Activated naive CD4-positive, alpha-beta T cell (primary cell): Measurements from ENCODE around the gene NFIB.

Source experiments
- DNase-seq, 4 experiments: peaks; one replicate each; lab custom pipeline; 2025; lab: John Stamatoyannopoulos, UW

NFIB gene

DNA sequence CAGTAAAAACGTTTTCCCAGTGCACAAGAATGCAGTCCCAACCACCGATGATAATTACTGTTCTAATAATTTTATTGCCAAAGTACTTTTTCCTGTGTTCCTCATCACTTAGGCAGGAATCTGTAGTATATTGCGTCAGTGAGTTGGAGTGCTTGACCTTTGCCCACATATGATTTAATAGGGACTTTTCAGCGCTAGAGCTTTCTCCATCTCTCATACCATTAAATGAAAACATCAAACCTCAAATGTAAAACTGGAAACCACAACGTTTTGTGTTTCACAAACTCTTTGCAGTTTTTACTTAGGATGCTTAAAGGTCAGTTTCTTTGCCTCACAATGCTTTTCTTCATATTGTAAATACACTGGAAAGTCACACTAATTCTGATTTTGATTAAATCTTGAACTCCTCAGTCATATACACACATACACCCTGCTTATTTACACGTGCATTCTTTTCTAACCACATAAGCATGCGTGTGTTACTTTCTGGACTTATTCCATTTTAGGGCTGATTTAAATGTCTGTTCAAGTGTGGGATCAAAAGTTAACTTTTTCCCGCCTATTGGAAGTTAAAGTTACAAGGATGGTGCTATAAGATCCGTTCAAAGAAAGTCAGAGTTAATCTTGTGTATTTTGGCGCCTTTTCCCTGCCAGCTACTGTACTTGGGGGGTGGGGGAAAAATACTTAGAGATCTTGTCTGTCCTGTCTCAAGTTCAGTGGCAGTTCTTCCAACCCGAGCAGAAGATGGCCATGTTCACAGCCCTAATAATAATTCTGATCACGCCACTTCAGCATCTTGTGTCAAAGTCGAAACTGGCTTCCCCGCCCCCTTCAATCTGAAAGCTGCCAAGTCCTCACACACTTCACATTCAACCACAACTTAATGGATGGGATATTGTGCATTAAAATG lies 6.6 kb upstream of the NFIB start:
- no peak for DNase-seq

- no peak for DNase-seq
These were observed 5.1 kb upstream of the NFIB start for GRCh38 chr9:14318934-14319580.

DNA sequence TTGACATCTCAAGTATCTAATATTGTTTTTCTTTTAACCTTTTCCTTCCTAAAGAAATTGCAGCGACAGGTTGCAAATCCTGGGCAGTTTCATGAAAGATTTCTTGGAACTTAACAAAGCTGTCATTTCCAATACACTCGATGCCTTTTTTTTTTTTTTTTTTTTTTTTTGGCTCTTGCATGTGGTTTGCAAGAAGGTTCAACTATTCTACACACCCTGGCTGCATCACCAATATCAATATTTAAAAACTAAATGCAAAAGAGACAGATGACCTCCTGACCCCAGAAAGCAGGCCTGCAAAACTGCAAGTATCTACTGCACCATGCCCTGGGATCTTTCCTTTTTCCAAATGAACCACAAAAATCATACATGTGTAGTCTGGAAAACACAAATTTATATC lies 4.4 kb upstream of the NFIB start:
- DNase-seq = no peak

DNA sequence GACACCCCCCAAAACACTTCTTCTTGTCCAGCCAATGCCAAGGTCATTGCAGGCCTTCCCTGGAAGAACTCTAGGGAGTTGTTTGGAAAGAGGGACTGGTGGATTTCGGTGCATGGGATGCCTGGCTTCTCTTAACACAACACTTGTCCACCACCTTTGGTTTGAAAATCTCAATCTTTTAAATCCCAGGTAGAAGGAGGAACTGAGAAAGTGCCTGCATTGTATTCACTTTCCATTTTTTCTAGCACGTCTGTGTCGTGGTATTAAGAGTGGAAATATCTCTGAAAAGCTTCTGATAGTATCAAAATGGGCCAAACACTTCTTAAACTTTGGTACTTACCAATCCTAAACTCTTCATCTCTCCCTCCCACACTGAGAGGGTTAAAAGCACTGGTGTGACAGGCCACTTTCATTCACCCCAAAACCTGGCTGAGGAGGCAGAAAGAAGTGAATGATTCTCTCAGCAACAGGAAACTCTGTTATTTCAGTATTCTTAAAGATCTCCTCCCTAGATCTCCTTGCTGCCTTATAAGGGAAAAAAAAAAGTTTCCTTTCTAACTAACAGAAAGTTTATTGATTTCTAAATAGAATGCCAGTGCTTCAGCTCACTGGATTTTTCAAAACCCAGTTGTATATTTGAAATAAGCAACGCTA lies 3.9 kb upstream of the NFIB start:
- no peak for DNase-seq

DNA sequence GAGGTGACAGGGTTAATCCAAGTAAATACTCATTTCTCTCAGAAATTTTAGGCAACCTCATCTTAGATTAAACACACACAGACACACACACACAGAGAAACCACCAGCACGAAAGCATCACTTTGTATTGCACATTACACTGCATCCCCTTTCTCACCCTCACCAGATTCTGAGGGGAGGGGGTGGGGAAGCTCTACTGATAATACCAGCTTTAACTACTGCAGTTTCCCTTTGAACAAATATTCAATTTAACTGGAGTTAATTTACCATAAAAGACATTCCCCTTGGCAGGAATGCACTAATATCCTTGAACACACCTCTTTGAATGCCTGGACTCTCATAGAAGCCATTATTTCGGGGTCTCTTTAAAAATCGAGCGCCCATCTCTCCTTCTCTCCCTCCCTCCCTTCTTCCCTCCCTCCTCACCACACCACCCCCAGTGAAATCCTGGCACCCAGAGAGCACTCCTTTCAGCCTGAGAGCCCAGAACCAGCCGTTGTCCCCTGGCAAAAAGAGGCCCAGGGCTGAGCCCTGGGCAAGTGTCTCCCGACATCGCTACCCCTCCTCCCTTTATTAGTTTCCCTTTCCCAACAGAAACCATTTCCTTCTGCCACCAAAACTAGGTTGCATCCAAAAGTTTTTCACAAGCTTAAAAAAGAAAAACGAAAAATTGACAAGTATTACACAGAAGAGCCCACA lies 2.8 kb upstream of the NFIB start:
- no peak for DNase-seq

DNA sequence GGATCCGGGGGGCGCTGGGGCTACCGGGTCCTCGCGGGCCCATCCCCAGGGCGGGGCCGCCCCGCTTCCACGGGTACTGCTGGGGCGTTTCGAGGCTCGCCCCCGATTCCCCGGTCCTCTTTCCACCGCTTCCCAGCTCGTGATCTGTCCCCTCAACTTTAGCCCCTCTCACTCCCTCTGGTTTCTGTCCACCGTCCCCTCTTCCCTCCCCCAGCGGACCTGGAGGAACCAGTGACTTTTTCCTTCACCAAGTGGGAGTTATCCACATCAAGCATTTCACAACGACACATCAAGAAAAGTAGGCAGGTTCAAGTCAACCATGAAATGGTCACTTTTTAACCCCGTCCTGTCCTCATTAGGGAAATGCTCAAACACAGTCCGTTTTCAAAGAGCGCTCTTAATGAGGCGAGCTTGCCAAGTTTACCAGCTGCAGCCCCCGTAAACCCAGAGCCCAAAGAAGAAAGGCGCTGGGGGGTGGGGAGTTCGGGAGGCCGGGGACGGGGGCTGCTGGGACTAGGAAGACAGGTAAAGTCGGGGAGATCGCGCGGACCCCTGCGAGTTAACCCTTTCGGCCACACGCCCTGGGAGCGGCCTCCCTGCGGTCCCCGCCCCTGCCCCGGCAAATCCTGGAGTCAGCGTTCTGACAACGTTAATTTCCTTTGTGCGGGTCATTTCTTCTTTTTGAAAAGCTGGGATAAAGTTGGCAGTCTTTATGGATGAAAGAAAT lies 2.1 kb upstream of the NFIB start:
- no peak for DNase-seq

DNA sequence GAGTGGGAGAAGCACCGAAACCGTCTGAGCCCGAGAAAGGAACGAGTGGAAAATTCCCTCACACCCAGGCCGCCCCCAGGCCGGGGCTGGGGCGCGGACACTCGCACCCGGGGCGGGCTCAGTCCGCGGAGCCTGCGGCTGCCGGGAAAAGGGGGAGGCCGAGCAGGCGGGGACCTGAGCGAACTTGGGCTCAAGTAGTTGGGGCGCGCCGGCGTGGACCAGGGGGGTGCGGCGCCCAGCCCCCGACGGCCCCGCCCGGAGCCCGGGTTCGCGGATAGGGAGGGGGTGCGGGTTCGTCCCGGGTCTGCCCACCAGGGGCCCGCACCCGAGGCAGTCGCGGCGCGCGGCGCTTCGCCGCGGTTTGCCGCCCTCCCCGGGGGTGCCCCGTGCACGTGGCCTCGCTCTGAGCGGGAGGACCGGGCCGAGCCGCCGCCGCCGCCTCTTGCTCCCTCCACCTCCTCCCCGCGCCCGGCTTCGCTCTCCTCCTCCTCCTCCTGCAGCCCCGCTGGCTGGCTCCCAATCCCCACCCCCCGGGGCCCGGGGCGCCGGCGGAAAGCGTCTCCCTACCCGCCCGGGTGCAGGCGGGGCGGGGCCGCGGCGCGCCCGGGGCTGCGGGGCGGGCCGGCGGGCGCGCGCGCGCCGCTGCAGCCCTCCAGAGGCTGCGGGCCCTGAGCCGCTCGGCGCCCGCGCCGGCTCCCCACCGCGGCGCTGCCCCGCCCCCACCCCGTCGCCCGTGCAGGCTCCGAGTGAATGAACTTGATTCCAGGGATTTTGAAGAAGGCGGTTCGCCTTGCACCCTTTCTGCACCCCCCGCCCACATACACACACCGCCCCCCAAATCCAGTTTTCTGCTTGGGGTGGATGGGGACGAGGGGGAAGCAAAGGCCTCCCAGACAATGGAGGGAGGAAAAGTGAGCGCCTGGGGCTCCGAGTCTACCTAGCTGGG lies 1.3 kb upstream of the NFIB start:
- no peak for DNase-seq

GRCh38 chr9:14314424-14314928 lies 535 bp upstream of the NFIB start:
- no peak for DNase-seq

DNA sequence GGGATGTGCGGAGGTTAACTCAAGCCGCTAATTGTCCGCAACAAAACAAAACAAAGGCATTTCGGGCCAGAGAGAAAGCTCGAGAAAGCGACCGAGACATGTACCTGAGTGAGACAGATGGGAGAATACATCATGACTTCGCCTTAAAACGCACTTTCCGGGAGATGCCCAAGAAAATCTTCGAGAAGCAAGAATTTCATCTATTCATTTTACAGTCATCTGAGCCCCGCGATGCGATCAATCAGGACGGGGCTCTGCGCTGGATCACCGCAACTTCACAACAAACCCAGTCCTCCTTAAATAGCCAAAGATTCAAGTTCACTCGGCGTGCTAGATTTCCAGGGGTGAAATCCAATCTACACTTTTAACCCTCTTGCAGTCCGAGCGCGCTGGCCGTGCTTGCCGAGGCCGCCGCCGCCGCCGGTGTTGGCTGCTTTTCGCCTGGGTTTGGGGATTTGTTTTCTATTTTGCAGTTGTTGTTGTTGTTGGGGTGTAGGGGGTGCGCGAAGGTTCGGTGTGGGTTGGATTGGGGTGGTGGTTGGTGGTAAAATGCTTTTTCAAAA lies 482 bp downstream of the NFIB start:
- no peak for DNase-seq

DNA sequence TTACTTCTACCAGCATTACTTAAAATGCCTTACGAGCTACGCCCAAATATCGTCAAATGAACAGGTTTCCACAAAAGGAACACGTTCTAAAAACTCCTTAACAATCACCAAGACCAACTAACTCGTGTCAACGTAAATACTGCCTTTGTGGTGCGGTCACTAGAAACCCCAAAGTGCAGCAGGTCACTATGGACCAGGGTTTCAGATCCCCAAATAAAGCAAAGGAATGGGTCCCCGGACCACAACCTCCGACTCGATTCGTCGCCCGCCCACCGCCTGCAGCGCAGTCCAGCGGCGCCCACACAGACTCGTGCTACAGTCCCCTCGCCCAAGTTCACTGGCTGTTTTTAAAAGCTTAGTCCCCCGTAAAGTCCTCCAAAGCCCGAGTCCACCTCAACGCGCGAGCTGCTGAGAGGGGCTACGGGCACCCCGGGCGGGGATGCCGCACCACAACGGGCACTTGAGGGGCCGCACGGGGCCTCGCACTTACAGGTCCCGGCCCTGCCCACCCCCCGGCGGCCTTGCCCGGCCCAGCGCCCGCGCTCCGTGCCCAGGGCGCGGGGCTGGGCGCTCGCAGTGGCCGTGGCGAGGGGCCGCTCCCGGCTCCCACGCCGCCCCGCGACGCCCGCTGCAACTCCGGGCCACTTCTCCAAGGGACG lies 1.1 kb downstream of the NFIB start:
- no peak for DNase-seq

- DNase-seq = no peak
These were observed 1.8 kb downstream of the NFIB start for GRCh38 chr9:14311956-14312685.

DNA sequence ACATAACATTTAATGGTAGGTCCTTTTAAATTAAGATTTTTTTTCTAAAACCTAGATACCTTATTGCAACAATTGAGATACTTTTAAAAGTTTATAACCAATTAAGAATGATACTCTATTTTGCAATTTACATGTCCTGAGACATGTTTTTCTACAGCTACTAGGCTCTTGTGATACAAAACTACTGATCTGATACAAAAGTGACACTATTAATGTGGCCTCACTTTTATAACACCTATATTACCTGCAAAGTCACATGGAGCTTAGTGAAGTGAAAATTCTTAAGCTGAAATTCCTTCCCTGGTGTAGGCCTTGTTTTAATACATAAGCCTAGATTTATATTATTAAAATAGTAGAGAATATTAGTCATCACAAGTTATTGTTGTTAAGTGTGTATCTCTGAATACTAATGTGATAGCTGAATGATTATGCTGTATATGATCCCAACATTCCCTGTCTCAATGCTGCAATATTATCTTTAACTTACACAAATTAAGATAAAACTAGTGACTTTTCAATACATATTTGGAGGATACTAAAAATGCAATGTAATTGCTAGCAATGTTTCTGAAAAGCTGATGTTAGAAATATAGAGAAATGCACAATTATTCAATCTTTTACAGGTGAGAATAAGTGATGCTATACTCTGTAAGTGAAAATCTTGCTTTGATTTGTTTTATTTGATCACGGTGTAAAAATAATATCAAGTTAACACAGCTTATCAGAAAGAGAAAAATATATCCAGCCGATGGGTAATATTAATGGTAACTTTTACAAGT lies 2.6 kb downstream of the NFIB start:
- DNase-seq = no peak

DNA sequence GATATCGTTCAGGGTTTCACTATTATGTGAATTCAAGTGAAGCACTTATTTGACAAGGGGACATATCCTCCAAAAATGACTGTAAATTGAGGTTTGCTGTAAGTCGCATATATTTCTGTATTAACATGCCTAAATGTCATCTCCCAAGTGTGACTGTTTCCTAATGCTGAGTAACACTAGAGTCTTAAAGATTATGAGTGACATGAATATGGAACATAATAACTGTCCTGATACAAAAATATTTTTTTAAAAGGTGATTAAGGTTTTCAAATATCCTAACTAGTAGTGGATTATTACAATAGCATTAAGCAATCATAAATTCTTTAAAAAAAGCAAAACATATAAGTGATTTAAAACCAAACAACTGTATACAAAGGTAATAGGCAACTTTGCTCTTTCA lies 3.6 kb downstream of the NFIB start:
- no peak for DNase-seq

GRCh38 chr9:14309403-14309802 lies 4.5 kb downstream of the NFIB start:
- DNase-seq = no peak

DNA sequence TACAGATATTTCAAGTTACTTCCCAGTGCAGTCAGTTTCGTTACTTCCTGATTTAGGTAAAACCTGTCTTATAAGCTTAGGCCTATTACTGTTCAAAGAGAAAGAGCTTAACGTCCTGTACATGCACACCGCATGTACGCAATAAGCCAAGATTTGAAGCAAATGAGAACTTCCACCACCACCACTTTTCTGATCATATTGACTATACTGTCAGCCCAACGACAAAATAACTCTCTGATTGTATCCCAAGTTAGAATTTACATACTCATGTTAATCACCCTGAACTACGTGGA lies 5.1 kb downstream of the NFIB start:
- DNase-seq = no peak

DNA sequence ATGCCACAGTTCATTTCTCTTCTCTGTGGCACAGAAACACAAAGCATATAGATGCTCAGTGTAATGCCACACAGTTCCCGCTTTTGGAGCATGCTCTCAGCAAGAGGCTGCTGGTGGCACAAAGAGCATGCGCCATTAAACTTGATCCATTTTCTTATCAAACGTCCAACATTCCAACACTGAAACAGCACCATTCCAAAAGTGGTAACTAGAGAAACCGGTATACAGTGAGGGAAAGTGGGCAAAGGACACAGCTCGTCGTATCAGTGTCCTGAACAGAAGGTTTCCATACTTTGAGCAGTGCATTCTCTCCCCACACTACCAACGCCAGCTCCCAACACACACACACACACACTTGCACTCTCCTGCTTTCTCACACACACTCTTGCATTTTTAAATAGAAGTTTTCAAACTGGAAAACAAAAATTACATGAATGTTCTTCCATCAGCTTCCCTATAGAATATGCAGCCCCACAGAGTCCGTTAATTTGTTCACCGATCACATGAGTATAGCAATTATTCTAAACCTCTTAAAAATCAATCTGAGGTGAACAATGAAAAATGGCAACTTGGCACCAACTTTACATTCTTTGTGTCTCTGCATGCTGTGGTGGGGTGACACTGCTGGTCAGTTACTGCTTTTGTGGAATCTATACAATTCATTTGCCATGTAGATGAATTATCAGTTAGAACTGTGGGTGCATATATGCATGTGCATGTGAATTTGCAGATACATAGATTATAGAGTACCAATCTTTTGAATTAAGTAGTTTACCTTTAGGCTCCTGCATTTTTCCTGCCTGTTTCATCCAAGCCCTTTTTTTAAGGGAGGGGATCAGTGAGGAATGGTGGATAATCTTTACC lies 5.7 kb downstream of the NFIB start:
- DNase-seq = no peak
